NCI-H1694 treated with DMSO at 0.1 percent for 48 hours (cell line): Measurements from ENCODE around the gene COL5A1.

Experiments used
- DNase-seq: peaks from one replicate; lab custom pipeline; 2025; lab: John Stamatoyannopoulos, UW

Gene COL5A1

GRCh38 chr9:134607971-134608370 lies 33.6 kb upstream of the COL5A1 start:
- DNase-seq = no peak

DNA sequence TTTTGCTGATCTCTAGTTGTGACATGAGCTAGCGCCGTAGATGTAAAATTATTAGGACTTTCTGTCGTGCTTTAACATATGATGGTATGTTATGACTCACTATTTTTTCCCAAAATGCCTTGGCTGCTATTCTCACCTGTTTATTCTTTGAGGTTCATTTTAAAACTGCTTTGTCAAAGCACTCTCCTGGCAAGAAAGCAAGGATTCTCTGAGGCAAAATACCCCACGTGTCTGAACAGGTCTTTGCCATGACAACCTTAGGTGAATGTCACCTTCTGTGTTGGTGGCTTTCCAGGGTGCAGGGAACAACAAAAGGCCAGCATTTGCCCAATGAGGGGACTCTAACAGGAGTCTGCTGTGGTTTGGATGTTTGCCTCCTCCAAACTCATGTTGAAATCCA lies 30.6 kb upstream of the COL5A1 start:
- DNase-seq = no peak

DNA sequence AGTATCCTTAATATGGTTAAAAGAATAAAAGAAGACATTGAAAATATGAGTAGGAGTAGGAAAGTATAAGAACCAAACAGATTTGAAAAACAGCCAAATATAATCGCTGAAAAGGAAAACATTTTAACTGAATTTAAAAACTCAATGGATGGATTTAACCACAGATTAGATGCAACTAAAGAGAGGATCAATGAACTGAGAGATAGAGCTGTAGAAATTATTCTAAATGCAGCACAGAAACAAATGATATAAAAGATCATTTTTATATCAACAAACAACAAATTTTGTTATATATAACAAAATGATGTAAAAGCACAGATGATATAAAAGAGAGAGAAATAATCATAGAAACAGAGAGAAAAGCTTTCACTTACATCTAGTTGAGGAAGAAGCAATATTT lies 29.3 kb upstream of the COL5A1 start:
- DNase-seq = no peak

DNA sequence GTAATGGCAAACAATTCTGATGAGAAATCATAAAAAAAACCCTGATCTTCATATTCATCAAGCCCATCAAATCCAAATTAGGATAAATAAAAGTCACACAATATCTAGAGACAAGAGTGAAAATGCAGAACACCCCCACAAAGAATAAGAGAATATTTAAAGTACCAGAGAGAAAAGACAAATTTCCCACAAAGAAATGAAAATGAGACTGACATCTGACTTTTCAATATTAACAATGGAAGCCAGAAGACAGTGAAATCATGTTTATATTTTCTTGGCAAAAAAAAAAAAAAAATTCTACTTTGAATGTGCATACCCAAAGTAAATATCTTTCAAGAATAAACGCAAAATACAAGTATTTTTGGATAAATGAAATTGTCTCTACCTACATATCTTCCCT lies 28.9 kb upstream of the COL5A1 start:
- DNase-seq = no peak

GRCh38 chr9:134614256-134614655 lies 27.3 kb upstream of the COL5A1 start:
- DNase-seq = no peak

GRCh38 chr9:134616341-134616740 lies 25.3 kb upstream of the COL5A1 start:
- DNase-seq = no peak

DNA sequence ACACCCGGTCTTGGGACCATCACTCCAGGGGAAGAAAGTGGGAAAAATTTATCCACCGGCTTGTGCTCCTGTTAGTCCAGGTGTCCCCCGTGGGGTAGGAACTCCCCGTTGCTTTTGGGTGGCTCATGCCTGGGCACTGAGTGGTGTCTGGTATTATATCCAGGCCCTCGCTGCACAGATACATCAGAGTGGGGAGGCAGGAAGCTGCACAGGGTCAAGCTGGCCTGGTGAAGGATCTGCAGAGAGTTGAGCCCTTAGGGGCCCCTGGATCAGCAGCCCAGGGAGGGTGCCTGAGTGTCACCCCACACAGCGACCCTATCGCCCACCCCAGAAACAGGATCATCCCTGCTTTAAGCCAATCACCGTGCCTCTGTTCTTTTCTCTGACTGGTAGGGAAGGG lies 24.4 kb upstream of the COL5A1 start:
- DNase-seq = no peak

- no peak for DNase-seq
These were observed 23.8 kb upstream of the COL5A1 start for GRCh38 chr9:134617836-134618162.

DNA sequence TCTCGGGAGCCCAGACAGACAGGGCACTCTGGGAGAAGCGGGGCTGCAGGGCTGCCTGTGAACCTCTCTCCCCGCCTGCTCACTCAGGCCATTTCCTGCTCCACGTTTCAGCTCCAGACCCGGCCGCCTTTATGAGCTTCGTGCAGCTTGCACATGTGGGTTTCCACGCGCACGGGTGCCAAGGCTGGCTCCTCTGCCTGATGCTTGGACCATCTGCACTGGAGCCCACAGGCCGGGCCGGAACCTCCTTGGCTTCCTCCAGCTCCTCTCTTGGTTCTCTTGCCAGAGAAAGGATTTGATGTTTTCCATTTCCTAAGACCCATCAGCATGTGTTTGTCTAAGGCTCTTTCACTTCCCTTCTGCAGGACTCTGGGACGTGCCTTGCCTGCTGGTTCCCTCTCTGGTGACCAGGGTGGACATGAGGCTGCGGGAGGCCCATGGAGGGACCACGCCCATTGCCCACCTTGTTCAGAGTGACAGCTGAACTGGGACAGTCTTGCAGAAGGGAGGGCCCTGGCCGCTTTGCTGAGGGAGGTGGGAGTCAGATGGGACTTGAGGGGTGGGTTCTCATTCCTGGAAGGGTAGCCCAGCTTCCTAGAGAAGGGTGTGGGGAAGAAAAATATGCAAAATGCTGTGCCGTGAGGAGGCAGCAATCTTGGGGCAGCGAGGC lies 23.3 kb upstream of the COL5A1 start:
- DNase-seq = no peak

- DNase-seq = no peak
These were observed 22.7 kb upstream of the COL5A1 start for GRCh38 chr9:134618833-134619447.

DNA sequence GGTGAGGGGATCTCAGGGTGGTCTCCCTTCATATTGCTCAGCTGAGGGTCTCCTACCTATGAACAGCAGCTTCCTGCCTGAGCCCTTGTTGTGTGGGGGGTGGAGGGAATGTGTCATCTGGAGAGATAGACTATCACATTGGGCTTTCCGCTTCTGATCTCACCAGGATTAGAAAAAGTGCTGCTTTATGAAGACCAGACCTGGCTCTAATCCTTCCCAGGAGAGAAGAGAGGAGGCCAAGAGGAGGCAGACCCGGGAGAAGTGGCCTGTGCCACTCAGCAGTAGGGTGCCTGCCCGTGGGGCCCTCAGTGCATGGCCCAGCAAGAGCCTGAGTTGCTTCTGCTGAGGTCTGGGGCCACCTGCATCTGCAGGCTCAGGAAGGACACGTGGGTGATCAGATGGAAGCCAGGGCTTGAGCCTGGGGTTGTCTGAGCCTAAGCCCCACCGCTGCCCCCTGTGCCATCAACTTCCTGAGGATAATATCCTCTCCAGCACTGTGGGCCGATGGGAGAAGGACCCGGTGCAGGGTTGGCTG lies 22.1 kb upstream of the COL5A1 start:
- no peak for DNase-seq

DNA sequence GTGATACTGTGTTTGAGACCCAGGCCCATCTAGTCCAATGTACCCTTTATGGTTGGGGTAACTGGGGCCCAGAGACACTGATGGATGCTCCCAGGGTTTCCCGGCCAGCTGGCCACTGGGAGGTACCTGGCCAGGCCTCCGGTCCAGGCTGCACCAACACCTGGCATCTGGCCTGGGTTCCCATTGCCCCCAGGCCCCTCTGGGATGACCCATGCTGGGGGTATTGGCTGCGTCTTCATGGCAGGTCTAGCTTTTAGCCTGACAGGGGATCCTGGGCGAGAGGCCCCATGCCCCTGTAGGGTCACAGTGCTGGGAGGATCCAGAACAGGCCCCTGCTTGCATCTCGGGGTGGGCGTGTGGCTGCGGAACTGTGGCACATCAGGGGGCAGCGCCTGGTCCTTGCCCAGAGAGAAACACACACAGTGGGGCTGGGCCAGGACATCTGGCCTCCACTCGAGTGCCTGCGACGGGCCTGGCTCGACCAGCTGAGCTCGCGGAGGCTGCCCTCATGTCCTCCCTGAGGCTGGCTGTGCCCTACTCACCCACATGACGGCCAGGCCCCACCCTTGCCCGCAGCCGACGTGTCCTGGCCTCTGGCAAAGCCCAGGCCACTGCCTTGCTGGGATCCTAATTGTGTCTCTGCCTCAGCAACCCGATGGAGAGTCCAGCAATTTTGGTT lies 21.5 kb upstream of the COL5A1 start:
- DNase-seq = no peak

- DNase-seq = no peak
These were observed 20.6 kb upstream of the COL5A1 start for GRCh38 chr9:134620751-134621557.

GRCh38 chr9:134621558-134622110 lies 20.0 kb upstream of the COL5A1 start:
- no peak for DNase-seq

- DNase-seq = no peak
These were observed 18.7 kb upstream of the COL5A1 start for GRCh38 chr9:134622896-134623257.

GRCh38 chr9:134623258-134624066 lies 18.1 kb upstream of the COL5A1 start:
- no peak for DNase-seq

DNA sequence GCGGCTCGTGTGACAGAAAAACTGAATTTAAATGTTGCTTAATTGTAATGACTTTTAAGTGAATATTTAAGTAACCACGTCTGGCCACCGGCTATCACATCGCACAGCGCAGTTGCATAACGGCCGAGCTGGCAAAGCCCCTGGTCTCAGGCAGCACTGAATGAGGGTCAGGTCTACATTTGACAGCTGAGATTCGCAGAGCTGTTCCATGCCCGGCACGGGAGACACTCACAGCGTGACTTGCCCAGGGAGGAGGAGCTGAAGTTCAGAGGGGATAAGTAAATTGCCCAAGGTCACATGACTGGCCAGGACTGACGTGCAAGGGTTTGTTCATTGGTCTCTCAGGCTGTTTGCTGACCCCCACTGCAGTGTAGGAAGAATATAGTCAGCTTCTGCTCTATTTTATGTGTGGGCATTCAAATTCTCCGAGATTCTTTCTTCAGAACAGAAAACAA lies 17.4 kb upstream of the COL5A1 start:
- no peak for DNase-seq

DNA sequence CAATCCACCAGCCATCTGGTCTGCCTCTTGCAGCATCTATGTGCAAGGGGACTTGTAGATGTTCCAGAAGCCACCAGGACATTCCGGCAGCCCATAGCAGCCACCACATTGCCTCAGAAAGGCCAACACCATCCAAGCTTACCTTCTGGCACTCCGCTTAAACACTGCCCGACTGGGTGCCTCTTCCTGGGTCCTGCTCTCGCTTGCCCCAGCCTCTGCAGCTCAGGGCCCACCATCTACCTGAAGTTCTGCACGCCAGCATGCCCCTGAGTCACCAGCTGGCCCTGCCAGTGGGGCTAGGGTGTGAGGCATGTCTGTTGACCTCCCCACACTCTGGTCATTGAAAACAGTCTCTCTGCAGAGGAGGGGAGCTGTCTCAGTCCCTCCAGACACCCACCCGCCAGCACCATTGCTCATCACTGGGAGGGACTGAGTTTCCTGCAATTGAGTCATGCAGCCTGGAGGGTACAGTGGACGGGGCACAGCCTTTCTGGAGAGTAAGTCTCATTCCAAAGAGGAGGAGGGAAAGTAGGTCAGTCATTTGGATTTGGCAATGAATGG lies 16.9 kb upstream of the COL5A1 start:
- DNase-seq = no peak

DNA sequence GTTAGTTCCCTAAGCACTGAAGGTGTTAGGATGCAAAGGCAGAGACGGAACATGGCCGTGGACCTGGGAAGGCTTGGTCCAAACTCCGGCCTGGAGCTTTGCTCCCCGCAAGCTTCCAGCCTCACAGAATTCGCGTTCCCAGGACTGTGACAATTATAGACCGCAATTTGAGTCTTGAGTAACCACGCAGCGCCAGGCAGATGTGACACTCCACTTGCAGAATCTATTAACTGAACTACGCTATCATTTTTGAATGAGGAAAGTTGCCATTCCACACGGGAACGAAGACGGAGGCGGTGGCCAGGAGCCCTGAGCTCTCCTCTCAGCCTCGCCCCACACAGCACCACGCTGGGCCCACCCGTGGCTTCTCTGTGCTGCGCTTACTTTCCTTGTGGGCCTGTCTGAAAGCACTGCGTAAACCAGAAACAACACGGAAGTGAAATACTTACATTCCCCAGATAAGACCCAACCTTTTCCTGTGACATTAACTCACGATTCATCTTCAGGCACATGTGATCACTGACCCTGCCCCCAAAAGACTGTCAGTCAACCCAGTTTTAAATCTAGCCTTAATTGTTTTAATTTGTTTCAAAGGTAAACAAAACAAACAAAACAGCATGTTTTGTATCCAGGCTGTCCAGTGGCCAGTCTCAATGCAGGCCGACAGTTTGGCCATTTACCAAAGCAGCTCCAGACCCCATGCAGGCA lies 16.1 kb upstream of the COL5A1 start:
- no peak for DNase-seq

DNA sequence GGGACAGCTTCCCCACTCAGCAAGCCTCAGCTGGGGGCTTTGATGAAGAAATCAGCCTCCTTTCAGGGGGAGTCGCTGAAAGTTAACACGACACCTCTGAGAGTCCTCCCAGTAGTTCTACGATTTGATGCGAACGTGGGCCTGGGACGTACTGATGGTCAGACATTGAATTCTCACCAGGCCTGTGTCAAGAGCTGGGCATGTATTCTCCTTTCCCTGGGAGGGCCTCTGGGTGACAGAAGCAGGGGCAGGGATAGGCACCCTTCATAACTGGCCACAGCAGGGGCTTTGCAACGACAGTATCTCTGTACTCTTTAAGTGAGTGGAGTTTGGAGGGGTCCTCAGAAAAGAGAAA lies 15.6 kb upstream of the COL5A1 start:
- no peak for DNase-seq
